Peyer's patch (tissue), 4 donors: ENCODE results near the gene TRDN. TPM values are rescaled to one million over a fixed set of nuclear protein-coding genes. Genes with fewer than 3 reads are reported as not detected.

Experiments
- DNase-seq, 3 donors: peaks; one replicate each; pipeline ENCODE4 v3.0.0-alpha.2; 2017 to 2019
- H3K27ac ChIP-seq, 4 donors: fragments of 200-600 bp; sonication (generic); one replicate each; pipeline ENCODE4 v1.5.1; 2016 to 2019
- H3K27me3 ChIP-seq, 2 donors: fragments of 200-600 bp; sonication (generic); one replicate each; pipeline ENCODE4 v1.5.1; 2019
- H3K36me3 ChIP-seq, 3 donors: fragments of 200-600 bp; sonication (generic); one replicate each; pipeline ENCODE4 v1.5.1; 2016 to 2019
- H3K4me1 ChIP-seq, 4 donors: fragments of 200-600 bp; sonication (generic); one replicate each; pipeline ENCODE4 v1.5.1; 2016 to 2019
- H3K4me3 ChIP-seq, 4 donors: fragments of 200-600 bp; sonication (generic); 1 replicate in 3 of 4; 2 replicates in 1 of 4; pipeline ENCODE4 v1.5.1; 2016 to 2019; ENCODE audit warnings: mild to moderate bottlenecking in 1 of 4
- H3K9me3 ChIP-seq, 4 donors: fragments of 200-600 bp; sonication (generic); one replicate each; pipeline ENCODE4 v1.5.1; 2016 to 2019; ENCODE audit warnings: mild to moderate bottlenecking in 1 of 4
- CTCF ChIP-seq, 6 experiments: fragments of 450-650 bp in 4 of 6; fragments of 200-600 bp in 2 of 6; sonication (generic) in 1 of 6; IDR thresholded peaks; one replicate each; pipeline ENCODE4 v1.5.1; 2017 to 2019; ENCODE audit warnings: antibody characterized with exemption in 6 of 6, mild to moderate bottlenecking in 3 of 6, moderate library complexity in 1 of 6
- POLR2A ChIP-seq, 2 donors: fragments of 450-650 bp; IDR thresholded peaks; one replicate each; pipeline ENCODE4 v1.5.1; 2017; ENCODE audit warnings: antibody characterized with exemption in 2 of 2, mild to moderate bottlenecking in 2 of 2, moderate library complexity in 2 of 2
- total RNA-seq, 4 donors: library from RNA; depleted of rRNA; stranded (reverse); fragments of >200 nt; gene quantifications; one replicate each; pipeline ENCODE4 v1.1.0, GENCODE V29; 2016

Gene TRDN
- total RNA-seq, 4 donors from 2014 or later, result not detected

GRCh38 chr6:123372737-123373136 is 264.0 kb downstream of the TRDN start:
- DNase-seq, result no peak

GRCh38 chr6:123363912-123364311 is 272.8 kb downstream of the TRDN start:
- Histone ChIP-seq H3K36me3 (no peaks in the 10 kb centered on the region), H3K27ac (no peak overlapping the region), H3K27me3 (no peaks in the 10 kb centered on the region), H3K9me3 (no peaks in the 10 kb centered on the region), H3K4me1 (no peaks in the 10 kb centered on the region), H3K4me3 (no peak overlapping the region)
- TF ChIP-seq POLR2A (IDR thresholded peaks at IDR 0.05) (no peak), CTCF (IDR thresholded peaks at IDR 0.05) (no peak)
- DNase-seq, result no peak

More at GRCh38 chr6:123372737-123373136, 264.0 kb downstream of the TRDN start:
- Histone ChIP-seq H3K36me3 (no peaks in the 10 kb centered on the region), H3K4me1 (no peaks in the 10 kb centered on the region), H3K27ac (no peak overlapping the region), H3K27me3 (no peaks in the 10 kb centered on the region), H3K9me3 (no peaks in the 10 kb centered on the region), H3K4me3 (no peak overlapping the region)
- no peak for TF ChIP-seq CTCF (IDR thresholded peaks at IDR 0.05)
- TF ChIP-seq POLR2A (IDR thresholded peaks at IDR 0.05), result no peak

- H3K36me3 ChIP-seq, result no peaks in the 10 kb centered on the region
- no peak for DNase-seq
- no peak for TF ChIP-seq CTCF (IDR thresholded peaks at IDR 0.05)
- TF ChIP-seq POLR2A (IDR thresholded peaks at IDR 0.05), result no peak
- H3K4me3 ChIP-seq, result no peak overlapping the region
- no peaks in the 10 kb centered on the region for H3K4me1 ChIP-seq
- no peak overlapping the region for H3K27ac ChIP-seq
- H3K9me3 ChIP-seq, result no peaks in the 10 kb centered on the region
- no peaks in the 10 kb centered on the region for H3K27me3 ChIP-seq
These were observed 276.4 kb downstream of the TRDN start for GRCh38 chr6:123360359-123360758.

- H3K4me1 ChIP-seq, result no peaks in the 10 kb centered on the region
- TF ChIP-seq CTCF (IDR thresholded peaks at IDR 0.05), result no peak
- TF ChIP-seq POLR2A (IDR thresholded peaks at IDR 0.05), result no peak
- no peak for DNase-seq
- H3K4me3 ChIP-seq, result no peak overlapping the region
- H3K27ac ChIP-seq, result no peak overlapping the region
- no peaks in the 10 kb centered on the region for H3K27me3 ChIP-seq
- no peaks in the 10 kb centered on the region for H3K36me3 ChIP-seq
- H3K9me3 ChIP-seq, result no peaks in the 10 kb centered on the region
These were observed 284.0 kb downstream of the TRDN start for GRCh38 chr6:123352705-123353104.

- Histone ChIP-seq H3K4me3 (no peak overlapping the region), H3K9me3 (no peaks in the 10 kb centered on the region), H3K27ac (no peak overlapping the region), H3K4me1 (no peaks in the 10 kb centered on the region), H3K27me3 (no peaks in the 10 kb centered on the region), H3K36me3 (no peaks in the 10 kb centered on the region)
- no peak for DNase-seq
- TF ChIP-seq CTCF (IDR thresholded peaks at IDR 0.05) (no peak), POLR2A (IDR thresholded peaks at IDR 0.05) (no peak)
These were observed 284.5 kb downstream of the TRDN start for GRCh38 chr6:123352279-123352678.

GRCh38 chr6:123343836-123344235 is 292.9 kb downstream of the TRDN start:
- TF ChIP-seq POLR2A (IDR thresholded peaks at IDR 0.05), result no peak
- no peak for TF ChIP-seq CTCF (IDR thresholded peaks at IDR 0.05)
- Histone ChIP-seq H3K27me3 (no peaks in the 10 kb centered on the region), H3K36me3 (no peaks in the 10 kb centered on the region), H3K9me3 (no peaks in the 10 kb centered on the region), H3K4me3 (no peak overlapping the region), H3K27ac (no peak overlapping the region), H3K4me1 (no peaks in the 10 kb centered on the region)
- no peak for DNase-seq
